Mesendoderm (in vitro differentiated cells): ENCODE measurements around the gene DLK2.

Source experiments
- DNase-seq: peaks from one replicate; pipeline ENCODE4 v3.0.0; 2013
- H2AK5ac ChIP-seq: 2 replicates; pipeline ENCODE4 v1.6.1; 2013; ENCODE audit warnings: low read length, inconsistent platforms
- H2BK120ac ChIP-seq: 2 replicates; pipeline ENCODE4 v1.6.1; 2013; ENCODE audit warnings: low read depth, mild to moderate bottlenecking, low read length, moderate library complexity, mixed read lengths
- H2BK15ac ChIP-seq: replicated peaks from 2 replicates; pipeline ENCODE4 v1.6.1; 2013; ENCODE audit warnings: low read depth, mild to moderate bottlenecking, moderate library complexity
- H2BK5ac ChIP-seq: 2 replicates; pipeline ENCODE4 v1.6.1; 2013; ENCODE audit warnings: low read length, inconsistent platforms
- H3K18ac ChIP-seq: 2 replicates; pipeline ENCODE4 v1.6.1; 2013; ENCODE audit warnings: mild to moderate bottlenecking, low read length, mixed read lengths
- H3K23ac ChIP-seq: one replicate; pipeline ENCODE4 v1.6.1; 2013; ENCODE audit warnings: low read length
- H3K27ac ChIP-seq: 2 replicates; pipeline ENCODE4 v1.5.1; 2013; ENCODE audit warnings: low read depth, mild to moderate bottlenecking, inconsistent platforms, low read length, moderate library complexity
- H3K27me3 ChIP-seq: 2 replicates; pipeline ENCODE4 v1.6.1; 2013; ENCODE audit warnings: low read length, control low read depth, mild to moderate bottlenecking, inconsistent platforms; ENCODE audit not compliant: insufficient read depth, poor library complexity
- H3K36me3 ChIP-seq: 2 replicates; pipeline ENCODE4 v1.6.1; 2013; ENCODE audit warnings: low read length, inconsistent platforms; ENCODE audit not compliant: control insufficient read depth, insufficient read depth
- H3K4ac ChIP-seq: one replicate; pipeline ENCODE4 v1.6.1; 2013; ENCODE audit warnings: low read depth, mild to moderate bottlenecking, low read length, moderate library complexity
- H3K4me1 ChIP-seq: 2 replicates; pipeline ENCODE4 v1.6.1; 2013; ENCODE audit warnings: low read depth, low read length, inconsistent platforms; ENCODE audit not compliant: control insufficient read depth
- H3K4me2 ChIP-seq: 2 replicates; pipeline ENCODE4 v1.6.1; 2013; ENCODE audit warnings: low read length
- H3K4me3 ChIP-seq: 2 replicates; pipeline ENCODE4 v1.5.1; 2013; ENCODE audit warnings: mild to moderate bottlenecking, low read length
- H3K56ac ChIP-seq: one replicate; pipeline ENCODE4 v1.6.1; 2013; ENCODE audit warnings: low read length
- H3K79me1 ChIP-seq: 2 replicates; pipeline ENCODE4 v1.6.1; 2013; ENCODE audit warnings: low read length, inconsistent platforms
- H3K79me2 ChIP-seq: 2 replicates; pipeline ENCODE4 v1.6.1; 2013; ENCODE audit warnings: mild to moderate bottlenecking, low read length; ENCODE audit not compliant: control insufficient read depth, insufficient read depth
- H3K9ac ChIP-seq: 2 replicates; pipeline ENCODE4 v1.6.1; 2013; ENCODE audit warnings: low read length, inconsistent platforms
- H4K5ac ChIP-seq: one replicate; pipeline ENCODE4 v1.6.1; 2013; ENCODE audit warnings: low read length
- H4K8ac ChIP-seq: one replicate; pipeline ENCODE4 v1.6.1; 2013; ENCODE audit warnings: low read depth, mild to moderate bottlenecking, control low read depth, low read length, moderate library complexity
- WGBS: extraction: QIAGEN DNeasy Blood & Tissue Kit; methylation state at CpG from one replicate; pipeline ENCODE4 v1.1.7; 2013; ENCODE audit warnings: low lambda C conversion rate, missing lambda C conversion rate; ENCODE audit not compliant: insufficient coverage; ENCODE audit errors: extremely low coverage; 5-methylcytosine and 5-hydroxymethylcytosine counted together

The DLK2 gene

DNA sequence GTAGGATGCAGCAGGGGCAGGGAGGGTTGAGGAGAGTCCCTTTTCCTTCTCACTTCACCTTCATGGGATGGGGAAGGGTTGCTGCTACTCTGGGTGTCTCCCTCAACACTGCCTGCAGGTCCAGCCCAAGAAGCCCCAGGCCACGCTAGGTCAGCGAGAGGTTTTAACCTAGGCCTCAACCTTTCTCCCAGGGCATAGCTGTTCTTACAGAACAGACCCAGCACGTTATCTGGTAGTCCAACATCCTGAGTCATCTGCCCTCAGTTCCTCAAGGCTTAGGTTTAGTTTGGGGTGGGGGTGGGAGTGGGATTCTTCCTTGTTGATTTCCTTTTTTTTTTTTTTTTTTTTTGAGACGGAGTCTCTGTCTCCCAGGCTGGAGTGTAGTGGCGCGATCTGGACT is 39.0 kb upstream of the DLK2 start:
- Histone ChIP-seq H2BK5ac (no peak overlapping the region), H3K79me2 (peaks cover 19% of the 10 kb centered on the region), H3K27me3 (no peaks in the 10 kb centered on the region), H4K5ac (no peak overlapping the region), H3K4me3 (no peak overlapping the region), H3K4me2 (no peak overlapping the region), H3K4me1 (peaks cover 7% of the 10 kb centered on the region), H3K4ac (no peak overlapping the region), H2BK15ac (no peak overlapping the region), H3K23ac (no peak overlapping the region), H2BK120ac (no peak overlapping the region), H4K8ac (no peak overlapping the region), H3K27ac (no peak overlapping the region), H3K18ac (no peak overlapping the region), H3K36me3 (no peaks in the 10 kb centered on the region), H3K9ac (no peak overlapping the region), H3K79me1 (peaks cover 31% of the 10 kb centered on the region), H3K56ac (no peak overlapping the region), H2AK5ac (no peak overlapping the region)
- no CpG with 5 or more reads among the region's 6 CpGs for WGBS
- DNase-seq = no peak

DNA sequence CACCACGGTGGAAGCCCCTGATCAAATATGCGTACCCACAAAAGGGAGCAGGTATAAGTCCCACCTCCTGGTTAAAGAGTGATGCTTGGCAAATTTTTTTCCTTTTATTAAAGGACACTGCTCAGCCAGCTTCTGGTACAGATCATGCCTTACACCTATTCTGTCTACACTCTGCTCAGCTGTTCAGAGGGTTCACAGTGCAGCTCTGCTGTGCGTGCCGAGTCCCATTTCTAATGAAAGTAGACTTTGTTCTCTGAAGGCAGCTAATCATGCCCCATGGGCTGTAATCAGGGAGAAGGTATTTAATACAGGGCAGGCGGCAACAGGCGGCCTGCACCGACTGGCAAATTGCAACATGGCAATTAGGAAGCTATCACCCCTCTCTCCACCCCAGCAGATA is 38.5 kb upstream of the DLK2 start:
- DNase-seq = no peak
- Histone ChIP-seq H2BK5ac (no peak overlapping the region), H4K5ac (no peak overlapping the region), H4K8ac (no peak overlapping the region), H2AK5ac (no peak overlapping the region), H3K4me2 (no peak overlapping the region), H3K4me3 (no peak overlapping the region), H3K9ac (no peak overlapping the region), H3K4me1 (peaks cover 7% of the 10 kb centered on the region), H3K36me3 (no peaks in the 10 kb centered on the region), H3K27ac (no peak overlapping the region), H3K18ac (no peak overlapping the region), H3K79me1 (peaks cover 31% of the 10 kb centered on the region), H3K4ac (no peak overlapping the region), H3K79me2 (peaks cover 19% of the 10 kb centered on the region), H3K23ac (no peak overlapping the region), H3K56ac (no peak overlapping the region), H3K27me3 (no peaks in the 10 kb centered on the region), H2BK15ac (no peak overlapping the region), H2BK120ac (no peak overlapping the region)
- WGBS = no CpG with 5 or more reads among the region's 7 CpGs

DNA sequence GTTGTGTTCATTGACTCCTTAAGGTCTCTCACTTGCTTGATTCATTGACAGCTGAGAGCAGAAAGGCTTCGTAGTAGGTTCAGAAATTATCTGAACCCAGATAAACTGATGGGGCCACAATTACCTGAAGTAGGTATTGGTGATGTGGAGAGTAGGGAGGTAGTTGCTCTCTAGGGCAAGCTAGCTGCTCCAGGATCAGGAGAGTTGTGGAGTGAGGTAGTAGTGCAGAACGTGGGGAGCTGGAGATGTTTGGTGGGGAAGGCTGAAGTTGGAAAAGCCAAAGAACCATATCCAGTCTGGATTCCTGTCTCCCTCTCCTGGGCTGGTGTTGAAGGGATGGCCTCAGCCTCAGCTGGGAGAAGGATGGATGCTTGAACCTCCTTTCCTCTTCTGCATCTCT is 37.9 kb upstream of the DLK2 start:
- Histone ChIP-seq H3K9ac (no peak overlapping the region), H3K23ac (no peak overlapping the region), H3K79me1 (peaks cover 31% of the 10 kb centered on the region), H4K8ac (no peak overlapping the region), H4K5ac (no peak overlapping the region), H3K4me3 (no peak overlapping the region), H2BK5ac (no peak overlapping the region), H3K4me2 (no peak overlapping the region), H3K56ac (no peak overlapping the region), H3K4ac (no peak overlapping the region), H3K18ac (no peak overlapping the region), H3K79me2 (peaks cover 19% of the 10 kb centered on the region), H3K36me3 (no peaks in the 10 kb centered on the region), H3K4me1 (peaks cover 7% of the 10 kb centered on the region), H2BK15ac (no peak overlapping the region), H3K27me3 (no peaks in the 10 kb centered on the region), H3K27ac (no peak overlapping the region), H2BK120ac (no peak overlapping the region), H2AK5ac (no peak overlapping the region)
- WGBS = no CpG with 5 or more reads among the region's 2 CpGs
- no peak for DNase-seq

DNA sequence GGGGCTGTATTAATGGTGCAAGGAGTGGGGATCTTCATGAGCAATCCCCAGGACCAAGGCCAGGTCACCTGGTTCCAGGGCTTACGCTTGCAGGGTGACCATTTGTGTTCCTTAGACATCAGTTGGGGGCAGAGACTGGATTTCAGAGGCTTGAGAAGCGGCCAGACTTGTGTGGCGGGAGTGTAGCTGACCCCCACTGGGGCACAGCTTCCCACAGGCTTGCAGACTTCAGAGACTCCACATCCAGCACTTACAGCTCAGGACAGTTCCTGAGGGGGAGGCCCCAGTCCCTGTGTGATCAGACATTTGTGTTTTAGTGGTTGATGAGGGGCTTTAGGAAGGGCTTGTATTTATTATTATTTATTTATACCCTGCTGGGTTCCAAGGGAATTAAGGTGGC is 37.3 kb upstream of the DLK2 start:
- Histone ChIP-seq H4K5ac (no peak overlapping the region), H3K27me3 (no peaks in the 10 kb centered on the region), H2AK5ac (no peak overlapping the region), H3K4ac (no peak overlapping the region), H2BK120ac (no peak overlapping the region), H3K79me1 (peaks cover 31% of the 10 kb centered on the region), H3K18ac (no peak overlapping the region), H3K23ac (no peak overlapping the region), H3K56ac (no peak overlapping the region), H2BK5ac (no peak overlapping the region), H4K8ac (no peak overlapping the region), H3K4me3 (no peak overlapping the region), H3K4me2 (no peak overlapping the region), H3K4me1 (peaks cover 7% of the 10 kb centered on the region), H3K79me2 (peaks cover 19% of the 10 kb centered on the region), H2BK15ac (no peak overlapping the region), H3K27ac (no peak overlapping the region), H3K9ac (no peak overlapping the region), H3K36me3 (no peaks in the 10 kb centered on the region)
- DNase-seq = no peak
- no CpG with 5 or more reads among the region's 3 CpGs for WGBS

DNA sequence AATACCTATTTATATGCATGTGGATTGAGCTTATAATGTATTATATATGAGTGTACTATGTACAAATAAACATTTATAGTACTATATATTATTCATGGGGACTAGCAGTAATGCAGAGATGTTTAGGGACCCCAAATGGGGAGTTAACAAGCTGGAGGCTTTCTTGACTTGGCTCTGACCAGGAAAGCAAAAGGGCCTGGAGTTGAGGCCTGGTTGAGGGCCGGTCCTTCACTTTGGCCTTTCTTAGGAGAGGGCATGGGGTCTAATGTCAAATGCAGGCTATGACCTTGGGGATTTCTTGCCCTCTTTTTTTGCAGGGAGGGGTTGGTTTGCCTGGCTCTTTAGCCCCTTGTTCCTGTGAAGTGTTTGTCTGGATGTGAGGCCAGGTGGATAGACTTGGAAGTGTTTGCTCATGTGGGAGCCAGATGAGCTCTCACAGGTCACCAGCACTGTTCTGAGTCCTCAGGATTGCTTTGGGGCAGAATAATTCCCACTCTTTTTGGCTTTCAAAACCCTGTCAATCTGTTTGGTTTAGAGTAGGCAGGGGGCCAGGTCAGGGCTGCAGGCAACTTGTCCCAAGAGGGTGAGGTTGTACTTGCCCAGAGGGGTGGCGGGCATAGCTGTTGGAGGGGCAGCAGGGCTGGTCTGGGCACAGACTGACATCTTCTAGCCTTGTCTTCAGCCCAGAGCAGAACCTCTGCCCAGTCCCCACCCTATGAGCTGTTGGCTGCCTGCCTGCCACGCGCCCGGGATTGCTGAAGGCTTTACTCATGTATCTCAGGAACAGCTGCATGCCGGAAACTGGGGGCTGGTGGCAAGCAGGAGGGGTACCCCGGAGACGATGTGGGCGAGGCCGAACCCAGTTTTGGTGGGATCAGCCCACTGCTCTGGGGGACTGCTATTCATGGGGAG is 36.7 kb upstream of the DLK2 start:
- Histone ChIP-seq H3K79me1 (peaks cover 31% of the 10 kb centered on the region), H3K79me2 (peaks cover 21% of the 10 kb centered on the region), H2BK5ac (no peak overlapping the region), H3K18ac (no peak overlapping the region), H3K56ac (no peak overlapping the region), H3K23ac (no peak overlapping the region), H3K4me3 (no peak overlapping the region), H2BK15ac (no peak overlapping the region), H2AK5ac (no peak overlapping the region), H3K4me2 (no peak overlapping the region), H3K4me1 (peaks cover 2% of the 10 kb centered on the region), H3K27me3 (no peaks in the 10 kb centered on the region), H3K4ac (no peak overlapping the region), H3K27ac (no peak overlapping the region), H4K5ac (no peak overlapping the region), H3K36me3 (no peaks in the 10 kb centered on the region), H3K9ac (no peak overlapping the region), H2BK120ac (no peak overlapping the region), H4K8ac (no peak overlapping the region)
- no CpG with 5 or more reads among the region's 10 CpGs for WGBS
- no peak for DNase-seq

DNA sequence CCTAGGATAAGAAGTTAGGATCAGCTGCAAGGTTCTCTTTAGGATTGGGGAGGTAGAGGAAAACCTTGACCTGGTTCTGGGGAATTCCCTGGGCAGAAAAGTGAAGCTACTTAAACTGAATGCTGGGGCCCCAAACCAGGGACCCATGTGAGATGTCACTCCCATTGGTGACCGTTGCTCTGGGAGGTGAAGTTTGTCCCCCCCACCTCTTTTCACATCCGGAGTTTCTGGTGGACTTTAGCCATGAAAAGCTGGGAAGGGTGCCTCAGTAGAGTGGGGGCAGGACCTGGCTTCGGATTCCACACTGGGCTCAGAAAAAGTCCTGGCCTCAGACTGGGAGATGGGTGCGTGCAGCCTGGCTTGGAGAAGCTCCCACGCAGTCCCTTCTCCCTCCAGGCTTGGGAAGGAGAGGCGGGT is 35.2 kb upstream of the DLK2 start:
- Histone ChIP-seq H4K8ac (no peak overlapping the region), H3K18ac (no peak overlapping the region), H3K36me3 (peaks cover under 1% of the 10 kb centered on the region), H3K4ac (no peak overlapping the region), H2BK5ac (no peak overlapping the region), H2BK120ac (no peak overlapping the region), H2AK5ac (no peak overlapping the region), H3K27ac (no peak overlapping the region), H3K79me2 (peaks cover 24% of the 10 kb centered on the region), H3K56ac (no peak overlapping the region), H3K23ac (no peak overlapping the region), H3K4me1 (no peaks in the 10 kb centered on the region), H2BK15ac (no peak overlapping the region), H3K4me2 (no peak overlapping the region), H3K9ac (no peak overlapping the region), H3K4me3 (no peak overlapping the region), H3K27me3 (no peaks in the 10 kb centered on the region), H3K79me1 (peaks cover 35% of the 10 kb centered on the region), H4K5ac (no peak overlapping the region)
- no CpG with 5 or more reads among the region's 6 CpGs for WGBS
- DNase-seq = no peak
